Measurements from ENCODE around the gene YJU2. TPM values are rescaled to one million over a fixed set of nuclear protein-coding genes. Genes with fewer than 3 reads are reported as not detected.

Gene YJU2
- total RNA-seq (2021) (8.7 and 11.0 TPM in 2 replicates), Bru-seq, nascent RNA (percentile 54 among the genes with signal in this experiment), BruChase-seq, experiment 1, labeled RNA remaining after a 2-hour chase (percentile 41 among the genes with signal in this experiment), BruChase-seq, experiment 2, labeled RNA remaining after a 6-hour chase (percentile 58 among the genes with signal in this experiment)
- long read RNA-seq, transcript YJU2-201 (8 exons, 1,434 nt), result major isoform, 16 of 18 reads
- long read RNA-seq, partial matches to known transcripts, result 1 of 18 reads
- long read RNA-seq, other reads (novel, unspliced or antisense), result 1 of 18 reads

GRCh38 chr19:4246767-4247593, at the start of gene YJU2:
TSS of gene YJU2 (plus strand) at chr19:4247080. CDS start at chr19:4247147, 67 bp downstream.
- TF ChIP-seq EZH2 (IDR thresholded peaks at IDR 0.05; ENCODE audit: low read depth), result no peak
- TF ChIP-seq, protein P1, sequence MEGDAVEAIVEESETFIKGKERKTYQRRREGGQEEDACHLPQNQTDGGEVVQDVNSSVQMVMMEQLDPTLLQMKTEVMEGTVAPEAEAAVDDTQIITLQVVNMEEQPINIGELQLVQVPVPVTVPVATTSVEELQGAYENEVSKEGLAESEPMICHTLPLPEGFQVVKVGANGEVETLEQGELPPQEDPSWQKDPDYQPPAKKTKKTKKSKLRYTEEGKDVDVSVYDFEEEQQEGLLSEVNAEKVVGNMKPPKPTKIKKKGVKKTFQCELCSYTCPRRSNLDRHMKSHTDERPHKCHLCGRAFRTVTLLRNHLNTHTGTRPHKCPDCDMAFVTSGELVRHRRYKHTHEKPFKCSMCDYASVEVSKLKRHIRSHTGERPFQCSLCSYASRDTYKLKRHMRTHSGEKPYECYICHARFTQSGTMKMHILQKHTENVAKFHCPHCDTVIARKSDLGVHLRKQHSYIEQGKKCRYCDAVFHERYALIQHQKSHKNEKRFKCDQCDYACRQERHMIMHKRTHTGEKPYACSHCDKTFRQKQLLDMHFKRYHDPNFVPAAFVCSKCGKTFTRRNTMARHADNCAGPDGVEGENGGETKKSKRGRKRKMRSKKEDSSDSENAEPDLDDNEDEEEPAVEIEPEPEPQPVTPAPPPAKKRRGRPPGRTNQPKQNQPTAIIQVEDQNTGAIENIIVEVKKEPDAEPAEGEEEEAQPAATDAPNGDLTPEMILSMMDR (conservative IDR thresholded peaks at IDR 0.05), result peak; percentile 49; the same call in 1 of the 2 replicates
- peak; percentile 92 to 95 for DNase-seq
- Histone ChIP-seq H3K4me1 (replicated peaks; ENCODE audit: insufficient read depth) (no peaks in the 10 kb centered on the region; the same call in 1 of the 2 replicates), H3K4me3 (peak within 1 kb of the TSS; percentile 78), H3F3A (ENCODE audit: insufficient read depth, low read depth) (peaks cover 5% of the 10 kb centered on the region; the same call in 1 of the 2 replicates), H2AFZ (peak within 1 kb of the TSS; percentile 78), H3K79me2 (ENCODE audit: low read depth) (peaks cover 6% of the 10 kb centered on the region; the same call in 1 of the 2 replicates), H3K36me3 (ENCODE audit: low read depth) (no peaks in the 10 kb centered on the region), H3K9me3 (ENCODE audit: insufficient read depth, low read depth) (no peaks in the 10 kb centered on the region), H3K27me3 (ENCODE audit: insufficient read depth, low read depth) (no peaks in the 10 kb centered on the region), H3K4me2 (peak within 1 kb of the TSS; percentile 81), H3K27ac (peak within 1 kb of the TSS; percentile 87), H4K20me1 (ENCODE audit: insufficient read depth) (no peaks in the 10 kb centered on the region), H3K9me2 (ENCODE audit: insufficient read depth) (no peaks in the 10 kb centered on the region)
- BruUV-seq (replicated peaks), result TSS peak; percentile 94
- ChIA-PET CTCF (no interaction called here), POLR2A (ENCODE audit: unreplicated experiment) (interaction anchor here (0.6 to 1.0 kb wide), 6 partner anchors 76 to 1423 kb away, joined by 3 to 11 read pairs (median 6); partner anchors contain the start of genes FEM1A and MRPL54)
- intact Hi-C loops (cut with micrococcal nuclease; ENCODE audit: unreplicated experiment), result loop anchor here (1.0 kb wide), 1 partner anchor 155 kb away; the partner anchor contains the start of gene CHAF1A

DNA sequence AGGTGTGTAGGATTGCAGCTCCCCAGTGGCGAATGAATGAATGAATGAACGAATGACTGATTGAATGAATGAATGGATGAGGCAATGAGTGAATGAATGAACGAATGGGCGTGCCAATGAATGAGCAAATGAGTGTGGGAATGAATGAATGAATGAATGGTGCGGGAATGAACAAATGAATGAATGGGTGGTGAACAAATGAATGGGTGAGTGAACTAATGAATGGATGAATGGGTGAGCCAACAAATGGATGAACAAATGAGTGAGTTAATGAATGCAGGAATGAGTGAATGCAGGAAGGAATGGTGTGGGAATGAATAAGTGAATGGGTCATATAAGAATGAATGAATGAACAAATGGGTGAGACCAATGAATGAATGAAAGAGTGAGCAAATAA, 49.7 kb upstream of the YJU2 start:
- ChIA-PET POLR2A (ENCODE audit: unreplicated experiment) (no interaction called here), CTCF (no interaction called here)
- H3K79me2 ChIP-seq (ENCODE audit: low read depth), result no peaks in the 10 kb centered on the region
- no peaks in the 10 kb centered on the region for H4K20me1 ChIP-seq (ENCODE audit: insufficient read depth)
- H3F3A ChIP-seq (ENCODE audit: insufficient read depth, low read depth), result no peaks in the 10 kb centered on the region
- BruUV-seq (replicated peaks), result no TSS peak
- H3K27me3 ChIP-seq (ENCODE audit: insufficient read depth, low read depth), result no peaks in the 10 kb centered on the region
- no peak overlapping the region for H3K4me3 ChIP-seq
- no peak overlapping the region for H2AFZ ChIP-seq
- no peaks in the 10 kb centered on the region for H3K9me3 ChIP-seq (ENCODE audit: insufficient read depth, low read depth)
- no peak overlapping the region for H3K4me2 ChIP-seq
- intact Hi-C loops (cut with micrococcal nuclease; ENCODE audit: unreplicated experiment), result no loop called here
- H3K27ac ChIP-seq, result no peak overlapping the region
- TF ChIP-seq EZH2 (IDR thresholded peaks at IDR 0.05; ENCODE audit: low read depth), result no peak
- TF ChIP-seq, protein P1 (conservative IDR thresholded peaks at IDR 0.05), result no peak
- H3K9me2 ChIP-seq (ENCODE audit: insufficient read depth), result no peaks in the 10 kb centered on the region
- DNase-seq, result no peak
- H3K36me3 ChIP-seq (ENCODE audit: low read depth), result no peaks in the 10 kb centered on the region
- H3K4me1 ChIP-seq (replicated peaks; ENCODE audit: insufficient read depth), result no peaks in the 10 kb centered on the region

GRCh38 chr19:4197625-4198466, 49.0 kb upstream of the YJU2 start:
- Histone ChIP-seq H3F3A (ENCODE audit: insufficient read depth, low read depth) (no peaks in the 10 kb centered on the region), H4K20me1 (ENCODE audit: insufficient read depth) (no peaks in the 10 kb centered on the region), H3K36me3 (ENCODE audit: low read depth) (no peaks in the 10 kb centered on the region), H3K4me3 (no peak overlapping the region), H3K9me3 (ENCODE audit: insufficient read depth, low read depth) (no peaks in the 10 kb centered on the region), H3K9me2 (ENCODE audit: insufficient read depth) (no peaks in the 10 kb centered on the region), H3K4me1 (replicated peaks; ENCODE audit: insufficient read depth) (no peaks in the 10 kb centered on the region), H3K79me2 (ENCODE audit: low read depth) (no peaks in the 10 kb centered on the region), H3K27ac (no peak overlapping the region), H3K4me2 (no peak overlapping the region), H3K27me3 (ENCODE audit: insufficient read depth, low read depth) (no peaks in the 10 kb centered on the region), H2AFZ (no peak overlapping the region)
- POLR2A ChIA-PET (ENCODE audit: unreplicated experiment), result no interaction called here
- no TSS peak for BruUV-seq (replicated peaks)
- TF ChIP-seq EZH2 (IDR thresholded peaks at IDR 0.05; ENCODE audit: low read depth), result no peak
- TF ChIP-seq, protein P1 (conservative IDR thresholded peaks at IDR 0.05), result no peak
- intact Hi-C loops (cut with micrococcal nuclease; ENCODE audit: unreplicated experiment), result no loop called here
- CTCF ChIA-PET, result no interaction called here
- DNase-seq, result no peak

All from PC-9 (cell line).